Dedifferentiated amniotic fluid mesenchymal stem cell (primary cell): ENCODE data around the gene EXOC4.

ENCODE experiments used
- DNase-seq: peaks from one replicate; pipeline ENCODE4 v3.0.0-alpha.2; 2016; ENCODE audit errors: extremely low spot score

EXOC4 gene

DNA sequence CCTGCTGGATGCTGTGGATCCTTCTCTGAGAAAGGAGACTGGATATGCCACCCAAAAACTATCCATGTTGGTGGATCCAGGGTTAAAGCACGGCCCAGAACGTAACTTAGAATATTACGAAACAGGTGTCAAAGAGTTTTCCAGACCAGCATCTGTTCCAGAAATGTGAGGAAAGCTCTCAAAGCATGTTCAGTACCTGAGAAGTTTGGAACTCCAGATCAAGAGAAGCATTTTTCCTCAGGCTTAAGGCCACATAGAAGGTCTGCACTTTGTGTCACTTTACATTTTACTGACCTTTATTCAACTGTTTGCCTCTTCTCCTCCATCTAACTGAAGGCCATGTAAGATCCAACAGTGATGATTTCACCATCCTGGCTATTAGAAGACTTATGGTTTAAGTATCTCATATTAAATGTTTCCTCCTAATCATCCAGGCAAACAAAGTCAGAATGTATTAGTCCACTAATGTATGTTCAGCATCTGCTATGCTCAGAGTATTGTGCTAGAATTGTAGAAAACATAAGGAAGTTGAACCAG lies 533.6 kb downstream of the EXOC4 start:
- DNase-seq: no peak

DNA sequence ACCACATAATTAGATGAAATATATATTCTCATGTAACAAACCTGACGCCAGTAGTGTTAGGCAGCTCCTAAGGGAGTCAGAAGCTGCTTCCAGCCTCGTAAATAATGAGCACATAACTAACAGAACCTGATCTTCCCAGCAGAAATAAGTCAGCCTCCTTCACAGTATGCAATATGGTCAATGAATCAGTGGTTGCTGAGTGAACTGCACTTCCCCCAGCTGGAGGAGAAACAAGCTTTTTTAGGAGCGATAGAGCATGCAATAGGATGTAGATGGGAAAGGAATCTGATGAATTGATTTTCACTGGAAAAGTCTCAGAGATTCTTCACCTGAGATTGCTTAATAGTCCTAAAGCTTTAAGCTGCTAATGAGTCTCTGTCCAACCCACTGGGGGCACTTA lies 537.1 kb downstream of the EXOC4 start:
- DNase-seq: no peak

DNA sequence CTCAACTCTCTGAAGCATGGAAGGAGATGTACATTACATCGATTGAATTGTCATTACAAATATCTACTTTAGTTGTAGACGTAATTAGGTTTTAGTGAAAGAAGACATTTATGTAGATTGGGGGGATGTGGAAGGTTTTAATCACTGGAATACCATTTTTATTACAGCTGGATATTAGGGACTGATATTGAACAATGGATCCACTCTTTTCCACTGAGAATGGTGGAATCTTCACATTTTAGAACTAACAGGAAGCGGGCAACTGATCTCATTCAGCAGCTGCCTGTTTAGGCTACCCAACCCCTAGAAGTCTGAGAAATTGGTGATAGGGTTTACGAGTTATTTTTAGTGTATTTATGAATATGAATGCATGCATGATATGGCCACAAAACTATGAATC lies 538.0 kb downstream of the EXOC4 start:
- no peak for DNase-seq

DNA sequence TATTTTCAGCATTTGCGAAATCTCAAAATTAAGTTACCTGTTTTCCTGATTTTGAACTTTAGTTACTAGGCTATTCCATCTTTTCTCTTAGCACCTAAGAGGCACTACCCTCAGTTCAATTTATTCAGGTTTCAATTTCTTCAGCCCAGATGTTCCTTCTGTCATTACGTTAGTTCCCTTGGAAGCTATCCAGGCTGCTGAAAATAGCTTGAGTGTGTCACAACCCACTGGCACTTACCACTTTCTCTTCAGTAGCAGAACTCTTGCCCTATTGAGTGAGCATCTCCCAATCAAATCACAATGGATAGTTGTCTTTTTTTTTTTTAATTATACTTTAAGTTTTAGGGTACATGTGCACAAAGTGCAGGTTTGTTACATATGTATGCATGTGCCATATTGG lies 541.6 kb downstream of the EXOC4 start:
- DNase-seq: no peak

DNA sequence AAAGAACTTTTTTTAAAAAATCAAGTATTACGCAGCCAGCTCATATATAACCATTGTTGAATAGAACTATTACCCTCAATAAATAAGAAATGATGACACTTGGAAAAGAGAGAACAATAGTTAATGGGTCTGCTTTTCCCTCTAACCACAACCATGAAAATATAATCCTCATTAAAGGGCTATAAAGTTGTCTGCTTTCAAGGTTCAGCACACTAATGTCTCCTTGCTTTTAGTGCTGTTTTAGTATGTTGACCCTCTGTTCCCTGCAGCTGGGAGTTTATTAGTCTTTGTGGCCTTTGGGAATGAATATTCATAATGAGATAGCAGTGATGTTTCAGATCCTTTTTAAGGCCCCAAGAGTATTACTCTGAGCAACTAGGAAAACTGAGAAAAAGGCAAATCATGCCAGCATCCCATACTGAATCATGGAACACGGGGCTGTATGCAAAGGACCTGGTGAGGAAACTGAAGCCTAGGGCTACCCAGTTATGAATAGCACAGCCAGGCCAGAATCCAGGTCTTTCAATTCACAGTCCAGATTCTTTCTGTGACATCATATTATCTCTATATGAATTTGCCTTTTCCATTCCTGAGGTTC lies 542.3 kb downstream of the EXOC4 start:
- DNase-seq: no peak

DNA sequence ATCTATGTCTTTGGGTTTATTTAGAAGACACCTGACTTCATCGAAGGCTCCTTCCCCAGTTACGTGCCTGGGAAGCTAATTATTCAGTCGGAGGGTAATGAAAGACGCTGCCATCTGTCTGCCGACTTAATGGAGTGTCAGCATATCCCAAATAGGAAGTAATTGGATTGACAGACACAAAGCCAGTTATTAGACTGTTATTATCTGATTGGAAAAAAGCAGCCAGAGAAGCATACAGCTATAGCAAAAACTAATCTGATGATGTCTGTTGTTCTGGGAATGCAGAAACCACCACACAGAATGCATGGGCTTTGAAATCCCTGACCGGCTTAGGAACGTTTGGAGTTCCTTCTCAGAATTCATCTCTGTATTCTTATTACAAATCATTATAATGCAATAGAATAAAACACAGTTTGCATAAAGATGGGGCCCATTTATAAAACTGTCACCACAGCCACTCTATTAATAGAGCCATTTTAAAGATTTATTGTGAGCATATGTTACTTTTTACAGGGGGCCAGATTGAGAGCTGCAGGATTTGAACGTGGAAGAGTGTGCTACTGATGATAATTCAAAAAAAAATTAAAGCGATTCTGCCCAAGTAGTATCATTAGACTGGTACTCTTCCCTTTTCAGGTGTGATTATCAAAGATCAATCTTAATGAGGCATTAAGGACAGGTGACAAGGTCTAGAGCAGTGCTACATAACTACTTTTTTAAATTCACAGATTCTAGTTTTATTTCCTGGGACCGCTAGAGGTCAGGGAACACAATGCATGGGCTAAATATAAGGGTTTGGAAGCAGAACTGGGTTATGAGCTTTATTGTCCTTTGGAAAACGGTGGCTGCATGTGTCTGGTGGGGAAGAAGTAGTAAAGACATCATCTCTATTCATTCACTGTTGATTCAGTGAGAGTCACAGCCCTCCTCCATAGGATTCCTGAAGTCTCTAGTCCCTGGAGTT lies 544.2 kb downstream of the EXOC4 start:
- DNase-seq: no peak

DNA sequence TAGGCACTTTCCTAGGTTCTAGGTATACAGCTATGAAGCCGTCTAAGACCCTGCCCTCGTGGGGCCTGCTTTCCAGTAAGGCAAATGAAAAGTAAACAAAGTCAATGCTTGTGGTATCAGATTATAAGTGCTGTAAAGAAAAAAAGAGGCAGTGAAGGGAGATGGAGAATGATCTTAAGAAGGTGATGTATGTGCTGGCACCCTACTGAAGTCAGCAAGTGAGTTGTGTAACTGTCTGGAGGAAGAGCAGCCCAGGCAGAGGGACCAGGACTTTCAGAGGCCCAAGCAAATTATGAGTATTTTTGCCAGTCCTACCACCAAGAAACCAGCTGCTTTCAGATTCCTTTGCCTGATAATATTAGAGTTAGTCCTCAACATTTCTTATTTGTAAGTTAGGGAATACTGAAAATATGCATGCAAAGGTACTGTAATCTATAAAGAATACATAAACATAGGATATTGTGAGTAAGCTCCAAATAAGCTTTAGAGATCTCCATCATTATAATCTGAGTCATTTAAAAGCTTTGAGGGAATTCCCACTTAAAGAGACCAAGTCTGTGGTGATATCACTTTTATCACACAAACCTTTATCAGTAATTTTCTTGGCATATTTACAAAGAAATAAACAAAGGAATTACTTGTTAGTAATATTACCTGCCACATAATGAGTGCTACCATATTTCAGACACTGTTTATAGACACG lies 545.1 kb downstream of the EXOC4 start:
- DNase-seq: no peak

DNA sequence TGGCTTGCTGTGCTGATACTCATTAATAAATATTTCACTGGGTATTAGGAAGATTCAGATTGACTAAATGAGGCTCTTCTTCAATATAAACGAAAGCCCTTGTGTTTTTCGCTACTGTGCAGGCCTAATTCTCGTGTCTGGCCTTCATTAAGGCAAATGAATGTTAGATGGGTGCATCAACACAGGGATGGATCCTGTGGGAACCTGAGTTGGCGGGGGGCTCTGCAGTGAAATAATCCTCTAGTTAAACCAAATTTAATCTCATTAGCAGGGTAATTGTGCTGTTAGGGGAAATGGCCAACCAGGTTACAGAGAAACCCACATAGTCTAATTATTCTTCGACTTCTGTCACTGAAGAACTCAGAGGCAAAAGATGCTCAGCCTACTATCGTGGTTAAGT lies 548.5 kb downstream of the EXOC4 start:
- no peak for DNase-seq

DNA sequence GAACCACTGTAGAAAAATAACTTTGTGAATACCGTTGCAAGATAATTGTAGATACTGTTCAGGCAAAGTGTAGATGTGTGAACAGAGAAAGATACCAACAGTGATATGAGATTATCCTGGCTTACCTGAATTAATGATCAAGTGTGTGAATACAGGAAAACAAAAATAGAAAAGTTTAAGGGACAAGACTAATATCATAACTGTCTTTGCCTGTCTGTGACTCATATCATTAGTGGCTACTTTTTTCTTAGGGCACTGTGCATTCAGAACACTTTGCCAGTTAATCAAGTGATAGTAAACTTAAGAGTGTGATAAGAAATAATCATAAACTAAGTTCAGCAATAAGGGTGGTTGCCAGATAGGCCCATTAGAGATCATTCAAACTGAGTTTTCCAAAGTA lies 551.2 kb downstream of the EXOC4 start:
- DNase-seq: no peak

DNA sequence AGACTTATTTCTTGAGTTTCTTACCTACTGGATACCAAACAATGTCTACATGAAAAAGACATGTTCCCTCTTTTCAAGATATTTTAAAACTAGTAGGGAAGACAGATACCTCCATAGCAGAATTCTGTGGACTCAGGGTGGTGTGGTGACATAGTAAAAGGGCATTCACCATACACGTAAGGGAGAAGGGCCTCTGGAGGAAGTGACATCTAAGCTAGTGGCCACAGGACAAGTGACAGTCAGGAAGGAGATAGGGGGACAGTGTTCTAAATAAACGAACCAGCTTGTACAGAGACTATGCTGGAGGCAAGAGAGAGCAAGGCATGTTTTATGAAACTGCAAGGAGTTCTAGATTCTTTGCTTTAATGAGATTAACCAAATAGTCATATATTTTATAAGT lies 552.5 kb downstream of the EXOC4 start:
- no peak for DNase-seq

DNA sequence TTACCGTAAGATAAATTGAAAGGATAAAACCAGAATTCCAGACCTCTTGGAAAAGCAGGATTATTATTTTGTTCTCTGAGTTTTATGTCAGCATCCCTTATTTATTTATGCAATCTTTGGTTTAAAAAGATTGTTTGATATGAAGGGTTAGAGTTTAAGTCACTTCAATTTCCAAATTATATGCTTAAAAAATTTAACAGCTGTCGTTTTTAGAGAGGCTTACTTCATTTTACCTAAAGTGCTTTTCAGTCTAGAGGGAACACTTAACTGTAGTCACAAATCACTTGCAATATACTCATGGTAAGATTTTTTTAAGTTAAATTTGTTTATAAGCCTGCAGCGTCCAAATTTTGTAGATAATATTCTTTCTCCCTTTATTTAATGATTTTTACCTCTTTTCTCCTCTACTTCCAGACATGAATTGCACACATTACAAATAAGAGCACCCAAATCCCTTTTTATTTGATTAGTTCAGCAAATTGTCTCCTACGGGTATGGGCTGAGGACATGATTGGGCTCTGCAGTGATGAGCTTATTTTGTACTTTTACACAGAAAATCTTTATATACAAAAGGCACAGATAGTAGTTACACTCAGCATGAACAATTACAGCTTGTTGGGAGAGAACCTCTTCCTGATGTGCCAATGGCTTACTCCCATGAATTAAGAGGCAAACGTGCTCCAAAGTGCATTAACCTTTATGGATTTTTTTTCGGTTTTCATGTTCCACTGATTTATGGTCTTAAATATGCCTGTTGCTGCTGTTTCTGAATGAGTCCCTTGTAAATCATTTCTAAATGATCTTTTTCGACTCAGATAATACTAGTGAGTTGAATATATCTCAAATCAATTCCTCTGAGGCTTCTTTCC lies 555.0 kb downstream of the EXOC4 start:
- no peak for DNase-seq

DNA sequence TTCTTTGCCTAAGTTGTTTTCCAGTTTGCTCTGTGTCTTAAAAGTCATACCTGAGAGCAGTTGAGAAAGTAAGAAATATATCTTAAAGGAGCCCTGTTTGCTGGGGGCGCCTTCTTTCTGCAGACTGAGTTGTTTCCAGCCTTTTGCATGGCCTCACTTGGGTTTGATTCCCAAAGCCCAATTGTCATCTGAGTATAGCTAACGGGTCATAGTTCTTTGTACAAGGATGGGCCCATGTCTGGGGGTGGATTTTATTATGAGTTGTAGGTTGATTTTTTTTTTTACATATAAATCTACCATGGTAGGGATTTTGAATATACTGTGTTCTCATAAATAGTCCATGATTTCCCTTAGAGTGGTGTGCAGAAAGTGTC lies 555.6 kb downstream of the EXOC4 start:
- no peak for DNase-seq

DNA sequence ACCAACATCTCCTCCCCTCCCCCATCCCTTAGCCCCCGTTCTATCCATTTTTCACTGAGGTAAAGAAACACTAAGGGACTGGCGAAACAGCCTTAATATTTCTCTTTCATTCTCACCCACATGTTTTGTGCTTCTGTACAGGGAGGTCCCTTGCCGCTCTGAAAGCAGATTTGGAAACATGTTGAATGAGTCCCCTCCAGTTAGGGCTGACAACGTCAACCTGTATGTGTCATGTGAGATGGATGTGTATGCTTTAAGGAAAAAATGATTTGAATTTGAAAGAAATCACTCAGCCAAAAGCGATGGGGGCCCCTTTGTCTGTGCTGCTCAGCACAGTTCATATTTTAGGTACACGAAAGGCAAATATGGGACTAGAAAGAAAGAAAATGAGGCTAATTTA lies 560.0 kb downstream of the EXOC4 start:
- no peak for DNase-seq

DNA sequence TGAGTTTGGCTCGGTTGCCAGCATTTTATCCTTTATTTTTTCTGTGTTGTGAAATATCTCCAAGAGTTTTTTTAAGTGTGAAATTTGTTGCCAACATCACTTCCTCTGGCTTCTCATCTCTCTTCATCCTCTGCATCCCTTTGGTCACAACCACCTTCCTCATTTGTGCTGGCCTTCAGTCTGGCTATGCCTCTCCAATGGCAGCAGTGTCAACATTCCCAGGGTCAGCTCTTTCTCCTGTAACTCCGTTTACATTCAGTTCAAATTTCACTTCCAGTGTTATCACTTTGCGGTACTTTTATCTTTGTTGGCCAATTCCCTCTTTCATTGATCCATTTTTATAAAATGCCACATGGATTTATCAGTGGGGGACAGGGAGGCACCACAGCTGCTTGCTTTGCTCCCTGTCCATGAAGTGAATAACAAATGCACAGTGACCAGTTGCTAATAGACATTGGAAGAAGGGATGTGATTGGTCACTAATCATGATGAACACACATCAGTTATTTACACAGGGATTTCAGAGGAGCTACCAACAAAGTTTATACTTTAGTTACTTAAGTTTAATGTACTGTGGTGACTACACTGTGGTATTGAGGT lies 562.8 kb downstream of the EXOC4 start:
- no peak for DNase-seq

DNA sequence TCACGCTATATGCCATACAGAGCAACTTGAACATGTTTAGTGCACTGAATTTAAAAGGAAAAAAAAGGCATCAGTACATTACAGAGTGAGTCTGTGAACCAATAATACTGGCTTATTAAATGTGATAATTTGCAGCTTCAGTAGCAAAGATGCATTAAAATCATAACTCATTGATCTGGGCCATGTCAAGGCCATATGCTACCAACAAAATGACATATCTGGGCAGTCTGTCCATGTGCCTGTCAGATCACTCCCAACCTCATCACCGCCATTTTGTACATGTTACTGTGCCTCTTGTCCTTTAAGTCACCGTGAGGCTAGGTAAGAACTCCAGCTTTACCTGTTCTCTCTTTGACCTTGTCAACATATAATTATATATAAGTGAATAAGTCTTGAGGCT lies 566.8 kb downstream of the EXOC4 start:
- no peak for DNase-seq

DNA sequence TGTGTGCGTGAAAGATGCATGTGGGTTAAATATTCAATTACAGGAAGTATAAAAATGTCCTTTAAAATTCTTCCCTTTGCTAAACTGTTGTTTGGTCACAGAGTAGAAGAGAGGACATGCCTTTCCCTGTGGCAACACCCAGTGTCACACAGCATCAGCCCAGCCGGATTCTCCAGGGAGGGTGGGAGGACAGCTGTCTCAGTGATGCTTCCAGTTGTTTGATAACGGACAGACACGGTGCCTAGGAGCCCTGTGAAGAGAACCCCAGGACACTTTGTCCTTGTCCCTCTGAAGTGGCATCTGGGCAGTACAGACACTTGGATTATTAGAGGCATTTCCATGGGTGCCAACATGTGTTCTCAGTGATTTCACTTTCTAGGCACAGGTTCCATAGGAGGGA lies 567.7 kb downstream of the EXOC4 start:
- no peak for DNase-seq

DNA sequence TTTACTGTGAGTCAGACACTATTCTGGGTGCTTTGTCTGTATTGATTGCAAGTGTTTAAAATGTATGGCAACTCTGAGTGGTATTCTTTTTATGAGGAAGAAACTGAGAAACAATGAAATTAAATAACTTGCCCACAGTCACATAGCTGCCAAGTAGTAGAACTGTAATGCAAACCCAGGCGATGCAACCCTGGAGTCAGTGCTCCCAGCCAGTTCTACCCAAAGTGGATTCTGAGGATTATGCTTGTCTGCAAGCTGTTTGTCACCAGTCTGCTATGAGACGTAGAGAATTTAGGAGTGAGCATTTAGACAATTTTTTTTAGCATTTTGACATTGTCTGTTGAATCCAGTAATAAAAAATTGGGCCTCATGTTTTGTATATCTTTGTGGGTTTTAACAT lies 568.3 kb downstream of the EXOC4 start:
- DNase-seq: peak; percentile 49

DNA sequence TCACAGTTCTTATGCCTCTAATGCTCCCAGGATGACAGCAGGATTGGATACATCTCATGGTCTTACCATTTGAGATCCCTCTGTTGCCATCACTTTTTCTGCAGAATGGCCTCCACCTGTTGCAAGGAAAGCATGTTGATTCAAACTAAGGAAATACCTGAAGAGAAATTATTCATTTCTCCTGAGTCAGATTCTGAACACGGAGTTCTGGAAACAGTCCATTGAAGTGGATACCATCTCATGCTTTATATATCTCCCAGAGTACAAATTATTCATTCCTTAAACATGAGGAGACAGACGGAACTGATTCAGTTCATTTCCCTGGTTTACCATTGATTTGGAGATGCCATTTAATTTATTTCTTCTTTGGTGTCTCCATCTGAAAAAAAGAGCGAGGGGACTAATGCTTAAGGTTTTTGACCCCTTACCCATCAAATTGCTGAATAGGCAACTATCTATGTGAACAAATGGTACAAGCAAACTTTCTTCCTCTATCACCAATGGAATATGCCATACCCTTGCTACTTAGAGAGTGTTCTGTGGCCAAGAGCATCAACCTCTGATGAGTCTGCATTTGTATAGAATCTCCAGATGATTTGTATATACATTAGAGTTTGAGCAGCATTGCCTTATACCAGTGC lies 569.2 kb downstream of the EXOC4 start:
- DNase-seq: no peak

DNA sequence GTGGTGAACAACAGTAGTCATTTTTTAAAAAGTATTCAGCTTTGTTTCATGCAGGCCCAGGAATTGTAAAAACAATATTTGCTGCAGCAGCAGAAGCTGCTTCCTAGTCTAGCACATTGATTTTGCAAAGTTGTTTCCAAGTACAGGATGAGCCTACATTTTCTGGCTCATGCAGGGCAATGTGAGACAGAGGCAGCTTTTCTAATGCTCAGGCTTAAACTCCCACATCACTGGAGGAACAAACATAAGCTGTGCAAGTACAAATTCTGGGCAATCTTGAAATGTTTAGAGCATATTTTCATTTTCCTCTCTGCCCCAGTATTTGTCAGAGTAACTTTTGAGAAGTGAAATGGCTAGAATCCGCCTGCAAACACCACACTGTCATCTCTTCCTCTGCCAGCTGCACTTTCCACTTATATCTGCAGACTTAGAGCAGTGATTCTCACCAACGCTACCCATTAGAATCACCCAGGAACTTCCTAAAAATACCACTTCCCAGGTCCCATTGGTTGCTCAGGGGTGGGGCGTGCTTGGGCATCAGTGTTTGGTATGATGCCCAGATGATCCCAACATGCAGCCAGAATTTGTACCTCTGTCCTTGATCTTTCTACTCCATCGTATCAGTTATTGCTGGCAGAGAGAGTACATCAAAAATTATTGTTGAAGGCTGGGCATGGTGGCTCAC lies 570.1 kb downstream of the EXOC4 start:
- DNase-seq: no peak

DNA sequence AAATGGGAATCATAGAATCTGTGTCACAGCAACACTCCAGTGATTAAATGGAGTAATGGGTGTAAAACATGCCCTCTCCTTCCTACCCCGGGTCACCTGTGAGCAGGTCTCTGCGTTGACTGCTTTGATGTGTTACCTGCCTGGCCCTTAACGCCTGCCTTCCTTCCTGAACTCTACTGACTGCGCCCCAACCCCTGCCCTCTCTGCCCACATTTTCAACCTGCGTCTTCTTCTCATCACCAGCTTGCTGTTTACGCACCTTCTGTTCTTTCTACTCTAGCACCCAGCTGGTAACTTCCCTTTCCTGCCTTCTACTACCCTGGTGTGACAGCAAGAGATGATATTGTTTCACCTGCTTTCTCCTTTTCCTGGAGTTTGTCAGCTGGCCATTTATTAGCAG lies 571.3 kb downstream of the EXOC4 start:
- no peak for DNase-seq
